TTC549 (cell line): ENCODE results near the gene MVK.

Experiments
- FAIRE-seq: peaks from 2 replicates; lab custom pipeline; 2012; peaks lifted over from hg19 to GRCh38; lab: Jason Lieb, UNC

The MVK gene

GRCh38 chr12:109545826-109546225 is 27.8 kb upstream of the MVK start:
- no peak for FAIRE-seq

- no peak for FAIRE-seq
Observed at GRCh38 chr12:109547286-109547685, 26.3 kb upstream of the MVK start.

GRCh38 chr12:109548258-109548657 is 25.3 kb upstream of the MVK start:
- FAIRE-seq: no peak

GRCh38 chr12:109549613-109550270 is 23.9 kb upstream of the MVK start:
- no peak for FAIRE-seq

- no peak for FAIRE-seq
Observed at GRCh38 chr12:109550281-109550680, 23.3 kb upstream of the MVK start.

GRCh38 chr12:109551108-109551507 is 22.5 kb upstream of the MVK start:
- no peak for FAIRE-seq

GRCh38 chr12:109552971-109553370 is 20.6 kb upstream of the MVK start:
- no peak for FAIRE-seq

GRCh38 chr12:109553483-109553882 is 20.1 kb upstream of the MVK start:
- no peak for FAIRE-seq

- no peak for FAIRE-seq
Observed at GRCh38 chr12:109553906-109554500, 19.6 kb upstream of the MVK start.

GRCh38 chr12:109554761-109555160 is 18.8 kb upstream of the MVK start:
- no peak for FAIRE-seq

- FAIRE-seq: no peak
Observed at GRCh38 chr12:109555431-109556315, 17.9 kb upstream of the MVK start.

- no peak for FAIRE-seq
Observed at GRCh38 chr12:109557200-109557599, 16.4 kb upstream of the MVK start.

- no peak for FAIRE-seq
Observed at GRCh38 chr12:109557805-109558204, 15.8 kb upstream of the MVK start.

- no peak for FAIRE-seq
Observed at GRCh38 chr12:109558374-109559199, 15.0 kb upstream of the MVK start.

GRCh38 chr12:109559200-109559505 is 14.4 kb upstream of the MVK start:
- FAIRE-seq: no peak

- FAIRE-seq: no peak
Observed at GRCh38 chr12:109559601-109560000, 14.0 kb upstream of the MVK start.

- FAIRE-seq: no peak
Observed at GRCh38 chr12:109560867-109561710, 12.5 kb upstream of the MVK start.

- no peak for FAIRE-seq
Observed at GRCh38 chr12:109561711-109562030, 11.9 kb upstream of the MVK start.

GRCh38 chr12:109562871-109563270 is 10.7 kb upstream of the MVK start:
- no peak for FAIRE-seq

GRCh38 chr12:109563291-109564284 is 10.0 kb upstream of the MVK start:
- FAIRE-seq: no peak

GRCh38 chr12:109566424-109566823 is 7.2 kb upstream of the MVK start:
- no peak for FAIRE-seq
